ENCODE data around the gene DNAH10. TPM values are rescaled to one million over a fixed set of nuclear protein-coding genes. Genes with fewer than 3 reads are reported as not detected.

DNAH10 gene
- total RNA-seq, 2 experiments from 2014 or later = 0.11 to 0.19 TPM

DNA sequence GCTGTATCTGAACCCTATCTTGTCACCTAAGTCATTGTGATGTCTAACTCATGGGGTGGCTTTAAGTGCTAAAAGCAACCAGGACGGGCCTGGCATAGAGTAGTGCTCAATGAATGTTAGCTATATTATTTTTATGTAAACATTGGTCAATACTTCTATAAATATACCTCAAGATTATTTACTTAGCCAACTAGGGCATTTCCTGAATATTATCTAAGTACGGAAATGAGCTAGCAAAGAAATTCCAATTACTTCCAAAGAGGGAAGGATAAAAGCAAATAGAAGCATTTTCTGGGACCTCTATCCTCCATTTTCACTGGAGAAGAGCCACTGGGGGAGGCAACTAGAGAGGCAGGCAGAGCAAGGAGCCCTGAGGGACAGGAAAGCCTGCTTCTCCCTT is 189.9 kb downstream of the DNAH10 start:
- Histone ChIP-seq H3K4me1 (ENCODE audit: insufficient read depth, low read length, poor library complexity, severe bottlenecking) (no peaks in the 10 kb centered on the region), H3K27ac (ENCODE audit: low read depth, low read length, poor library complexity, severe bottlenecking) (no peak overlapping the region), H2AFZ (ENCODE audit: low read length) (no peak overlapping the region), H4K20me1 (ENCODE audit: insufficient read depth, low read length) (no peaks in the 10 kb centered on the region), H3K9me2 (ENCODE audit: insufficient read depth, low read length) (no peaks in the 10 kb centered on the region), H3K36me3 (ENCODE audit: insufficient read depth, low read length) (no peaks in the 10 kb centered on the region), H3K79me2 (ENCODE audit: insufficient read depth, low read depth, low read length) (no peaks in the 10 kb centered on the region), H3K4me3 (ENCODE audit: low read depth, low read length, poor library complexity, severe bottlenecking) (no peak overlapping the region), H3K9me3 (ENCODE audit: low read length) (no peaks in the 10 kb centered on the region), H3K4me2 (ENCODE audit: low read length) (no peak overlapping the region)
- TF ChIP-seq, protein P1, sequence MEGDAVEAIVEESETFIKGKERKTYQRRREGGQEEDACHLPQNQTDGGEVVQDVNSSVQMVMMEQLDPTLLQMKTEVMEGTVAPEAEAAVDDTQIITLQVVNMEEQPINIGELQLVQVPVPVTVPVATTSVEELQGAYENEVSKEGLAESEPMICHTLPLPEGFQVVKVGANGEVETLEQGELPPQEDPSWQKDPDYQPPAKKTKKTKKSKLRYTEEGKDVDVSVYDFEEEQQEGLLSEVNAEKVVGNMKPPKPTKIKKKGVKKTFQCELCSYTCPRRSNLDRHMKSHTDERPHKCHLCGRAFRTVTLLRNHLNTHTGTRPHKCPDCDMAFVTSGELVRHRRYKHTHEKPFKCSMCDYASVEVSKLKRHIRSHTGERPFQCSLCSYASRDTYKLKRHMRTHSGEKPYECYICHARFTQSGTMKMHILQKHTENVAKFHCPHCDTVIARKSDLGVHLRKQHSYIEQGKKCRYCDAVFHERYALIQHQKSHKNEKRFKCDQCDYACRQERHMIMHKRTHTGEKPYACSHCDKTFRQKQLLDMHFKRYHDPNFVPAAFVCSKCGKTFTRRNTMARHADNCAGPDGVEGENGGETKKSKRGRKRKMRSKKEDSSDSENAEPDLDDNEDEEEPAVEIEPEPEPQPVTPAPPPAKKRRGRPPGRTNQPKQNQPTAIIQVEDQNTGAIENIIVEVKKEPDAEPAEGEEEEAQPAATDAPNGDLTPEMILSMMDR (conservative IDR thresholded peaks at IDR 0.05; ENCODE audit: low read length) = no peak
- TF ChIP-seq EZH2phosphoT487 (IDR thresholded peaks at IDR 0.05; ENCODE audit: borderline replicate concordance, low read depth, low read length) = no peak
- POLR2A ChIA-PET = interaction anchor here (0.5 kb wide), 2 partner anchors 41 to 100 kb away, joined by 3 read pairs; no protein-coding TSS in a partner anchor
- BruUV-seq (replicated peaks) = no TSS peak
- CTCF ChIA-PET (ENCODE audit: unreplicated experiment) = no interaction called here
- no peak for DNase-seq (ENCODE audit: low spot score)
- intact Hi-C loops (cut with micrococcal nuclease; ENCODE audit: unreplicated experiment) = no loop called here

DNA sequence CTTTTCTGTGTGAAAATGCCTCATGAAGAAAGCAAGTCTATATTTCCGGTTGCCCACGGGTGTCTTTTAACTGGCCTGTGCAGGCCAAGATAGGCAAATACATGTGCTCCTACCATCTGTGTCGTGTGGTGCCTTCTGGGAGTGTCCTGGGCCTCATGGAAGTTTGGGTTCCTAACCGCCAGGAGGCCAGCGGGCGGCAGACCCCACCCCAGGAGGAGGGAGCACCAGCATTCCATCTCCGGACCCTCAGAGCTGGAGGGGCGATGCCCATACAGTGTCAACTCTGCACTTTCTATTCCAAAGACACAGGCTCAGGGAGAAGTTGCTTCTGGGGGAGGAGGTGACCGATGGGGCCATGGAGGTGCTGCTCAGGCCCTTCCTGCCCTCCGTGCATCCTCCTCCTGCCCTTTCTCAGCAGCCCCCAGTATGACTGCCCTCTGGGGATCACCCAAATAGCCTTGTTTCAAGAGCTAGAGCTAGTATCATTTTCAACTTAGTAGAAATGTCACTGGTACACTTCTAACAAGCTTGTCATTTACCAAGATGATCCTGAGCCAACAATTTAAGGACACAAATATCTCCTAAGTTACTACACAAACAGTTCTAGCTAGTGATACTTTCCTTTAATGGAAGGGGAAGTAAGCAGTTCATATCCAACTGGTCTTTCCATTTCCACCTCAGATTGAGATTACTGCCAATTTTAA is 192.7 kb downstream of the DNAH10 start:
- ChIA-PET POLR2A (interaction anchor here (1.0 kb wide), 1 partner anchor 17 kb away, joined by 3 read pairs; no protein-coding TSS in a partner anchor), CTCF (ENCODE audit: unreplicated experiment) (no interaction called here)
- H3K4me2 ChIP-seq (ENCODE audit: low read length) = no peak overlapping the region
- TF ChIP-seq, protein P1 (conservative IDR thresholded peaks at IDR 0.05; ENCODE audit: low read length) = no peak
- no peak for TF ChIP-seq EZH2phosphoT487 (IDR thresholded peaks at IDR 0.05; ENCODE audit: borderline replicate concordance, low read depth, low read length)
- no peaks in the 10 kb centered on the region for H3K4me1 ChIP-seq (ENCODE audit: insufficient read depth, low read length, poor library complexity, severe bottlenecking)
- DNase-seq (ENCODE audit: low spot score) = no peak
- no peaks in the 10 kb centered on the region for H3K79me2 ChIP-seq (ENCODE audit: insufficient read depth, low read depth, low read length)
- intact Hi-C loops (cut with micrococcal nuclease; ENCODE audit: unreplicated experiment) = no loop called here
- H3K4me3 ChIP-seq (ENCODE audit: low read depth, low read length, poor library complexity, severe bottlenecking) = no peak overlapping the region
- H4K20me1 ChIP-seq (ENCODE audit: insufficient read depth, low read length) = no peaks in the 10 kb centered on the region
- no TSS peak for BruUV-seq (replicated peaks)
- no peak overlapping the region for H2AFZ ChIP-seq (ENCODE audit: low read length)
- H3K36me3 ChIP-seq (ENCODE audit: insufficient read depth, low read length) = no peaks in the 10 kb centered on the region
- no peaks in the 10 kb centered on the region for H3K9me3 ChIP-seq (ENCODE audit: low read length)
- H3K27ac ChIP-seq (ENCODE audit: low read depth, low read length, poor library complexity, severe bottlenecking) = no peak overlapping the region
- H3K9me2 ChIP-seq (ENCODE audit: insufficient read depth, low read length) = no peaks in the 10 kb centered on the region

DNA sequence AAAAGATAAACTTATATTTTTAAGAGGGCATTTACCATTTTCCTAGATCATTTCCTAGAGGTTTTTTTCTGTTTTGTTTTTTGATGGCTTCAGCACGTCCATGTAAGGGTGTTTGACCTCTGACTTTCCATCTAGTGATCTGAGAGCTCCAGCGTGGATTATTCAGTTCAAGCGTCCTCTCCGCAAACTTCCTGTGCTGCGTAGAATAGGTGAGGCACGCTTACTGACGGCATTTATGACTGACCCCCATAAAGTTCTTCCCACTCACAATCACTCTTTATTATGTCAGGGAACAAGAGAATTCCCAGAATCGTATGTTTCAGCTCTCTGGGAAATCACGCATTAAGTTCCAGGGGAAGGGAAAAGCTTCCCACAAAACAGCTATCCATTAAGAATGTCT is 194.1 kb downstream of the DNAH10 start:
- BruUV-seq (replicated peaks) = no TSS peak
- H3K4me3 ChIP-seq (ENCODE audit: low read depth, low read length, poor library complexity, severe bottlenecking) = no peak overlapping the region
- no peak for DNase-seq (ENCODE audit: low spot score)
- no peaks in the 10 kb centered on the region for H4K20me1 ChIP-seq (ENCODE audit: insufficient read depth, low read length)
- H3K4me1 ChIP-seq (ENCODE audit: insufficient read depth, low read length, poor library complexity, severe bottlenecking) = no peaks in the 10 kb centered on the region
- no peak overlapping the region for H2AFZ ChIP-seq (ENCODE audit: low read length)
- CTCF ChIA-PET (ENCODE audit: unreplicated experiment) = no interaction called here
- H3K27ac ChIP-seq (ENCODE audit: low read depth, low read length, poor library complexity, severe bottlenecking) = no peak overlapping the region
- POLR2A ChIA-PET = no interaction called here
- H3K9me3 ChIP-seq (ENCODE audit: low read length) = no peaks in the 10 kb centered on the region
- TF ChIP-seq, protein P1 (conservative IDR thresholded peaks at IDR 0.05; ENCODE audit: low read length) = no peak
- TF ChIP-seq EZH2phosphoT487 (IDR thresholded peaks at IDR 0.05; ENCODE audit: borderline replicate concordance, low read depth, low read length) = no peak
- H3K79me2 ChIP-seq (ENCODE audit: insufficient read depth, low read depth, low read length) = no peaks in the 10 kb centered on the region
- intact Hi-C loops (cut with micrococcal nuclease; ENCODE audit: unreplicated experiment) = no loop called here
- no peaks in the 10 kb centered on the region for H3K9me2 ChIP-seq (ENCODE audit: insufficient read depth, low read length)
- no peaks in the 10 kb centered on the region for H3K36me3 ChIP-seq (ENCODE audit: insufficient read depth, low read length)
- H3K4me2 ChIP-seq (ENCODE audit: low read length) = no peak overlapping the region
